Stimulated activated naive B cell treated with anti-CD40 and anti-IgM and Interleukin-4, amounts not matched to agents 10 μg/mL and 1 μg/mL and 100 μg/mL, for 72 hours (primary cell): Measurements from ENCODE around the gene FBXL15.
A peak's percentile ranks its signal among the peaks of the same experiment; 100 is the strongest.

ENCODE experiments used
- ATAC-seq, 2 donors: fragments of 150-1000 bp; cut with Tn5 transposase; replicated peaks; 2 replicates each; pipeline ENCODE4 v1.10.0; 2021; ENCODE audit warnings: moderate library complexity in 1 of 2
- DNase-seq: peaks from one replicate; pipeline ENCODE4 v3.0.0; 2021
- H3K27ac Mint-ChIP-seq: one replicate; pipeline ENCODE4 v1.8.0; 2022; ENCODE audit warnings: mild to moderate bottlenecking, mixed read lengths
- H3K27me3 Mint-ChIP-seq, 2 donors: one replicate each; pipeline ENCODE4 v1.8.0; 2022; ENCODE audit warnings: mixed read lengths in 2 of 2
- H3K36me3 Mint-ChIP-seq, 2 donors: one replicate each; pipeline ENCODE4 v1.8.0; 2022; ENCODE audit warnings: mixed read lengths in 2 of 2, mild to moderate bottlenecking in 1 of 2
- H3K4me1 Mint-ChIP-seq, 2 donors: one replicate each; pipeline ENCODE4 v1.8.0; 2022; ENCODE audit warnings: mixed read lengths in 2 of 2, mild to moderate bottlenecking in 1 of 2
- H3K4me3 Mint-ChIP-seq, 2 donors: one replicate each; pipeline ENCODE4 v1.8.0; 2022; ENCODE audit warnings: mild to moderate bottlenecking in 2 of 2, mixed read lengths in 2 of 2, moderate library complexity in 1 of 2
- H3K9me3 Mint-ChIP-seq, 2 donors: one replicate each; pipeline ENCODE4 v1.8.0; 2022; ENCODE audit warnings: mixed read lengths in 2 of 2, mild to moderate bottlenecking in 1 of 2

The FBXL15 gene

DNA sequence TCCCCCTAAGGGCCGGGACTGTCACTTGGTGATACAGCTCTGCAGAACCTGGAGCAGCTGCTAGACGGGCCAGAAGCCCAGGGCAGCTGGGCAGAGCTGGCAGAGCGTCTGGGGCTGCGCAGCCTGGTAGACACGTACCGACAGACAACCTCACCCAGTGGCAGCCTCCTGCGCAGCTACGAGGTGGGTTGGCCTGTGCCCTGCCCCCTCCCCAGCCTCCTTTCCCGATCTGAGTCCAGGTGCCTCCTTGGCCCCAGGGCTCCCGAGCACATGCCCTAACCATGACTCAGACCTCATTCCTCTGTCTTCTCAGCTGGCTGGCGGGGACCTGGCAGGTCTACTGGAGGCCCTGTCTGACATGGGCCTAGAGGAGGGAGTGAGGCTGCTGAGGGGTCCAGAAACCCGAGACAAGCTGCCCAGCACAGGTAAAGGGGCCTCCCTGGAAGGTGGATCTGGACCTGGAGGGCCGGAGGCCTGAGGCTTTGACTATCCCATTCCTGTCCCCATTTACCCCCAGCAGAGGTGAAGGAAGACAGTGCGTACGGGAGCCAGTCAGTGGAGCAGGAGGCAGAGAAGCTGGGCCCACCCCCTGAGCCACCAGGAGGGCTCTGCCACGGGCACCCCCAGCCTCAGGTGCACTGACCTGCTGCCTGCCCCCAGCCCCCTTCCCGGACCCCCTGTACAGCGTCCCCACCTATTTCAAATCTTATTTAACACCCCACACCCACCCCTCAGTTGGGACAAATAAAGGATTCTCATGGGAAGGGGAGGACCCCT lies 18.7 kb upstream of the FBXL15 start:
- Mint-ChIP-seq H3K27ac (peak overlapping the region; percentile 71), H3K9me3 (no peaks in the 10 kb centered on the region), H3K27me3 (peaks cover 0 to 3% of the 10 kb centered on the region in 2 donors), H3K36me3 (peaks cover 42 to 66% of the 10 kb centered on the region in 2 donors), H3K4me1 (peaks cover 39 to 83% of the 10 kb centered on the region in 2 donors), H3K4me3 (peak overlapping the region in 1 of 2 donors; percentile 54)
- ATAC-seq: no peak
- no peak for DNase-seq

DNA sequence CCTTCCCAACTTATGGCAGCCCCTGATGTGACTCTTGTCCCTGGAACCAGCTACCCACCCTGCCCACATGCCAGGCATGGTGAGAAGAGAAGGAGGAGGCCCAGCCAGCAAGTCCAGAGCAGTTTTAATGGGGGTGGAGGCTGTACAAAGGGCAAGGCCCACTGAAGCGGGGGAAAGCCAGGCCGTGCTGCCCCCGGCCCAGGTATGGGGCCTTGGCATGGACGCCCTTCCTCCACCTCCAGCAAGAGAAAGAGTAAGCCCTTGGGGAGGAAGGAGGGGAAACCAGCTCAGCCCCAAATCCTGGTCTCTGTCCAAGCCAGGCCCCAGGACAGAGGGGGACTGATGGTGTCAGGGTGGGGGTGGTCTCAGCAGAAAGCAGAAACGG lies 18.1 kb upstream of the FBXL15 start:
- Mint-ChIP-seq H3K27ac (peak overlapping the region; percentile 71), H3K4me3 (peak overlapping the region in 1 of 2 donors; percentile 54), H3K4me1 (peaks cover 38 to 81% of the 10 kb centered on the region in 2 donors), H3K27me3 (peaks cover under 1 to 8% of the 10 kb centered on the region in 2 donors), H3K36me3 (peaks cover 40 to 61% of the 10 kb centered on the region in 2 donors), H3K9me3 (no peaks in the 10 kb centered on the region)
- ATAC-seq: no peak
- no peak for DNase-seq

GRCh38 chr10:102403115-102403514 lies 17.5 kb upstream of the FBXL15 start:
- DNase-seq (no peak), ATAC-seq (no peak)
- peaks cover 40 to 75% of the 10 kb centered on the region in 2 donors for H3K4me1 Mint-ChIP-seq

GRCh38 chr10:102404361-102405107 lies 16.1 kb upstream of the FBXL15 start:
- Mint-ChIP-seq H3K4me1 (peaks cover 38 to 72% of the 10 kb centered on the region in 2 donors), H3K27ac (peak overlapping the region; percentile 87), H3K9me3 (no peaks in the 10 kb centered on the region), H3K4me3 (peak overlapping the region; percentile 35 to 52), H3K36me3 (peaks cover 24 to 44% of the 10 kb centered on the region in 2 donors), H3K27me3 (peaks cover 14 to 23% of the 10 kb centered on the region in 2 donors)
- ATAC-seq: no peak
- DNase-seq: peak; percentile 4

More at GRCh38 chr10:102403115-102403514, 17.5 kb upstream of the FBXL15 start:
- H3K27ac Mint-ChIP-seq: no peak overlapping the region
- no peaks in the 10 kb centered on the region for H3K9me3 Mint-ChIP-seq
- H3K36me3 Mint-ChIP-seq: peaks cover 35 to 54% of the 10 kb centered on the region in 2 donors
- H3K4me3 Mint-ChIP-seq: no peak overlapping the region
- H3K27me3 Mint-ChIP-seq: peaks cover 6 to 14% of the 10 kb centered on the region in 2 donors

GRCh38 chr10:102405108-102405571 lies 15.5 kb upstream of the FBXL15 start:
- Mint-ChIP-seq H3K9me3 (no peaks in the 10 kb centered on the region), H3K36me3 (peaks cover 18 to 40% of the 10 kb centered on the region in 2 donors), H3K27me3 (peaks cover 20 to 29% of the 10 kb centered on the region in 2 donors), H3K4me3 (peak overlapping the region in 1 of 2 donors; percentile 15), H3K4me1 (peaks cover 38 to 74% of the 10 kb centered on the region in 2 donors), H3K27ac (peak overlapping the region; percentile 86)
- ATAC-seq: no peak
- no peak for DNase-seq

- peaks cover 21 to 31% of the 10 kb centered on the region in 2 donors for H3K27me3 Mint-ChIP-seq
These were observed 15.0 kb upstream of the FBXL15 start for GRCh38 chr10:102405632-102406031.

GRCh38 chr10:102406815-102407214 lies 13.8 kb upstream of the FBXL15 start:
- no peaks in the 10 kb centered on the region for H3K9me3 Mint-ChIP-seq
- peaks cover 32 to 43% of the 10 kb centered on the region in 2 donors for H3K27me3 Mint-ChIP-seq
- DNase-seq: no peak
- H3K27ac Mint-ChIP-seq: peak overlapping the region; percentile 80
- H3K36me3 Mint-ChIP-seq: peaks cover 11 to 26% of the 10 kb centered on the region in 2 donors
- peak in 1 of 2 donors; percentile 3 for ATAC-seq
- H3K4me3 Mint-ChIP-seq: peak overlapping the region in 1 of 2 donors; percentile 2
- H3K4me1 Mint-ChIP-seq: peaks cover 40 to 70% of the 10 kb centered on the region in 2 donors

More at GRCh38 chr10:102405632-102406031, 15.0 kb upstream of the FBXL15 start:
- no peak for DNase-seq
- Mint-ChIP-seq H3K4me3 (peak overlapping the region; percentile 4 to 15), H3K9me3 (no peaks in the 10 kb centered on the region), H3K36me3 (peaks cover 13 to 35% of the 10 kb centered on the region in 2 donors), H3K4me1 (peaks cover 33 to 72% of the 10 kb centered on the region in 2 donors), H3K27ac (peak overlapping the region; percentile 86)
- no peak for ATAC-seq

DNA sequence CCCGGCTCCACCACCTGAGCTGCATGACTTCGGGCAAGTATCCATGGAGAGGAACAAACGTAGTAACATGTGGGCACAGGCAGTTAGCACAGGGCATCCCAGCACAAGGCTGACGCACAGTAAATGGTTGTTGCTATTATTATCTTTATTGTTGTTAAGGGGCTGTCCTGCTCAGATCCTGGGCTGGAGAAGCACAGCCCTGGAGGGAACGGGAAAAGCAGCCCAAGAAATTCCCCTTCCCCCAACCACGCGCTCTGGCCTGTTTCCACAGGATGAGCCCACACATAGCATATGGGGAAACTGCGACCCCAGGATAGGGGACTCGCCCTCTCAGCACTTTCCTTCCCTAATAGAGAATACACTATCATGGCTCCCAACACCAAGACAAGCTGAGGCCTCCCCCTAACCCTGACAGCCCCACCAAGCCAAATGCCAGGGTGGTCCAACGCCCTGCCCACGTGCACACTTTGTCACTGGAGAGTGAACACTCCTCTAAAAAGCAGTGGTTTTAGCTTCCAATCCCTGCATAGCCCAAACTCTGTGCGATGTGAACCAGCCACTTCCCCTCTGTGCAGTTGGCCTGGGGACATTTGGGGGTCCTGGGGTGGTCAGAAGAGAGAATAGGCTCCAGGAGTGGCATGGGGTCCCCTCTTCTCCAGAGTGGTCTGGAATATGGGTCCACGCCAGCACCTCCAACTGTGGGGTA lies 13.1 kb upstream of the FBXL15 start:
- peak overlapping the region; percentile 18 to 67 for H3K4me3 Mint-ChIP-seq
- no peaks in the 10 kb centered on the region for H3K9me3 Mint-ChIP-seq
- peaks cover 37 to 51% of the 10 kb centered on the region in 2 donors for H3K27me3 Mint-ChIP-seq
- DNase-seq (no peak), ATAC-seq (no peak)
- H3K36me3 Mint-ChIP-seq: peaks cover 6 to 19% of the 10 kb centered on the region in 2 donors
- peak overlapping the region; percentile 80 for H3K27ac Mint-ChIP-seq
- peaks cover 35 to 63% of the 10 kb centered on the region in 2 donors for H3K4me1 Mint-ChIP-seq

GRCh38 chr10:102408131-102408727 lies 12.4 kb upstream of the FBXL15 start:
- Mint-ChIP-seq H3K27me3 (peaks cover 40 to 57% of the 10 kb centered on the region in 2 donors), H3K4me3 (peak overlapping the region; percentile 54 to 67), H3K27ac (peak overlapping the region; percentile 82), H3K36me3 (peaks cover 6 to 18% of the 10 kb centered on the region in 2 donors), H3K9me3 (no peaks in the 10 kb centered on the region), H3K4me1 (peaks cover 40 to 66% of the 10 kb centered on the region in 2 donors)
- ATAC-seq (peak in 1 of 2 donors; percentile 8), DNase-seq (peak; percentile 5)

DNA sequence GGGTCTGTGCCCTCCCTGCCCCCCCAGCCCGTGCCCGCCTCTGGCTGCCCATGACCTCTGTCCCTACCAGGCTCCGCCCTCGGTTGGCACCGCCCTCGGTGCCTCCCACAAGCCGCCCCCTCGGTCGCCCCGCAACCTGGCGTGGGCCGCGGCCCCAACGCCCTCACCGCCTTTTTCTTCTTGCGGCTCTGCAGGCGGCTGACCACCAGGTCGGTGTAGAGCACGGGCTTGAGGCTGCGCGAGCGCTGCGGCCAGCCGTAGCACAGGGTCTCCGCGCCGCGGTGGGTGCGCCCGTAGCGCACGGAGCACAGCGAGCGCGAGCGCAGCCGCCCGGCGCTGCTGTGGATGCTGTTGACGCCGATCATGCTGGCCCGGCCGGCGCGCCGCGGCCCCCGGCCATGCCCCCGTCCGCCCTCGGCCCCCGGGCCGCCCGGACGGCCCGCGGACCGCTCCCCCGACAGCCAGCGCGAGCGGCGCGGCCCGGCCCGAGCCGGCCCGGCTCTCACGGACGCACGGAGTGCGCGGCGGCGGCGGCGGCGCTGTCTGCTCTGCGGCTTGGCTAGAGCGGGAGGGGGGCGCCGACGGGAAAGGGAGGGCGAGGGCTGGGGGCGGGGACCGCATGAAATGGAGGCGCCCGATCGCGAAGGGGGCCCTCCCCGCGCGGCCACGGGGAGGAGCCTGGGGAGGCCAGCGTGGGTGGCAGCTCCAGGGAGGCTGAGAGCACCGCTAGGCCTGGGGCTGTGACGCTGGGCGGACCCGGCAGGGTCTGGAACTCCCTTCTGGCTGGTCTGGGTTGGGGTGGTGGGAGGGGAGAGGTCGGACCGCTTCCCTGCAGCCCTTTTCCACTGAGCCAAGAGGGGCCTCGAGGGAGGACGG lies 11.7 kb upstream of the FBXL15 start:
- H3K27me3 Mint-ChIP-seq: peaks cover 41 to 62% of the 10 kb centered on the region in 2 donors
- peak overlapping the region; percentile 82 for H3K27ac Mint-ChIP-seq
- peaks cover 37 to 60% of the 10 kb centered on the region in 2 donors for H3K4me1 Mint-ChIP-seq
- ATAC-seq: peak; percentile 49 to 58
- peak overlapping the region; percentile 66 to 83 for H3K4me3 Mint-ChIP-seq
- peaks cover 6 to 14% of the 10 kb centered on the region in 2 donors for H3K36me3 Mint-ChIP-seq
- peak; percentile 53 for DNase-seq
- no peaks in the 10 kb centered on the region for H3K9me3 Mint-ChIP-seq

GRCh38 chr10:102409604-102410428 lies 10.8 kb upstream of the FBXL15 start:
- Mint-ChIP-seq H3K27me3 (peaks cover 49 to 70% of the 10 kb centered on the region in 2 donors), H3K9me3 (no peaks in the 10 kb centered on the region), H3K36me3 (peaks cover 3 to 7% of the 10 kb centered on the region in 2 donors), H3K4me3 (peak overlapping the region; percentile 66 to 83), H3K27ac (peak overlapping the region; percentile 60), H3K4me1 (peaks cover 37 to 61% of the 10 kb centered on the region in 2 donors)
- ATAC-seq: no peak
- no peak for DNase-seq
